ENCODE measurements around the gene MS4A12. TPM values are rescaled to one million over a fixed set of nuclear protein-coding genes. Genes with fewer than 3 reads are reported as not detected.

Gene MS4A12
- total RNA-seq, 1 experiment from 2014 or later, result not detected

- Histone ChIP-seq H3K27me3 (ENCODE audit: control insufficient read depth, insufficient read depth, low read length) (peaks cover 2% of the 10 kb centered on the region; the same call in 1 of the 2 replicates), H3K36me3 (ENCODE audit: control insufficient read depth, insufficient read depth, low read length) (no peaks in the 10 kb centered on the region), H3K4me3 (ENCODE audit: low read depth in 2 of 2, low read length in 2 of 2) (no peak overlapping the region), H3K4me1 (ENCODE audit: control insufficient read depth, insufficient read depth, low read length) (no peaks in the 10 kb centered on the region), H3K27ac (ENCODE audit: low read length) (no peak overlapping the region), H3K9me3 (ENCODE audit: control insufficient read depth, insufficient read depth, low read depth, low read length) (no peaks in the 10 kb centered on the region)
- TF ChIP-seq POLR2AphosphoS5 (IDR thresholded peaks at IDR 0.05; ENCODE audit: low read depth, low read length), result no peak
- TF ChIP-seq, protein P1, sequence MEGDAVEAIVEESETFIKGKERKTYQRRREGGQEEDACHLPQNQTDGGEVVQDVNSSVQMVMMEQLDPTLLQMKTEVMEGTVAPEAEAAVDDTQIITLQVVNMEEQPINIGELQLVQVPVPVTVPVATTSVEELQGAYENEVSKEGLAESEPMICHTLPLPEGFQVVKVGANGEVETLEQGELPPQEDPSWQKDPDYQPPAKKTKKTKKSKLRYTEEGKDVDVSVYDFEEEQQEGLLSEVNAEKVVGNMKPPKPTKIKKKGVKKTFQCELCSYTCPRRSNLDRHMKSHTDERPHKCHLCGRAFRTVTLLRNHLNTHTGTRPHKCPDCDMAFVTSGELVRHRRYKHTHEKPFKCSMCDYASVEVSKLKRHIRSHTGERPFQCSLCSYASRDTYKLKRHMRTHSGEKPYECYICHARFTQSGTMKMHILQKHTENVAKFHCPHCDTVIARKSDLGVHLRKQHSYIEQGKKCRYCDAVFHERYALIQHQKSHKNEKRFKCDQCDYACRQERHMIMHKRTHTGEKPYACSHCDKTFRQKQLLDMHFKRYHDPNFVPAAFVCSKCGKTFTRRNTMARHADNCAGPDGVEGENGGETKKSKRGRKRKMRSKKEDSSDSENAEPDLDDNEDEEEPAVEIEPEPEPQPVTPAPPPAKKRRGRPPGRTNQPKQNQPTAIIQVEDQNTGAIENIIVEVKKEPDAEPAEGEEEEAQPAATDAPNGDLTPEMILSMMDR (IDR thresholded peaks at IDR 0.05), result no peak
- TF ChIP-seq, protein P2, sequence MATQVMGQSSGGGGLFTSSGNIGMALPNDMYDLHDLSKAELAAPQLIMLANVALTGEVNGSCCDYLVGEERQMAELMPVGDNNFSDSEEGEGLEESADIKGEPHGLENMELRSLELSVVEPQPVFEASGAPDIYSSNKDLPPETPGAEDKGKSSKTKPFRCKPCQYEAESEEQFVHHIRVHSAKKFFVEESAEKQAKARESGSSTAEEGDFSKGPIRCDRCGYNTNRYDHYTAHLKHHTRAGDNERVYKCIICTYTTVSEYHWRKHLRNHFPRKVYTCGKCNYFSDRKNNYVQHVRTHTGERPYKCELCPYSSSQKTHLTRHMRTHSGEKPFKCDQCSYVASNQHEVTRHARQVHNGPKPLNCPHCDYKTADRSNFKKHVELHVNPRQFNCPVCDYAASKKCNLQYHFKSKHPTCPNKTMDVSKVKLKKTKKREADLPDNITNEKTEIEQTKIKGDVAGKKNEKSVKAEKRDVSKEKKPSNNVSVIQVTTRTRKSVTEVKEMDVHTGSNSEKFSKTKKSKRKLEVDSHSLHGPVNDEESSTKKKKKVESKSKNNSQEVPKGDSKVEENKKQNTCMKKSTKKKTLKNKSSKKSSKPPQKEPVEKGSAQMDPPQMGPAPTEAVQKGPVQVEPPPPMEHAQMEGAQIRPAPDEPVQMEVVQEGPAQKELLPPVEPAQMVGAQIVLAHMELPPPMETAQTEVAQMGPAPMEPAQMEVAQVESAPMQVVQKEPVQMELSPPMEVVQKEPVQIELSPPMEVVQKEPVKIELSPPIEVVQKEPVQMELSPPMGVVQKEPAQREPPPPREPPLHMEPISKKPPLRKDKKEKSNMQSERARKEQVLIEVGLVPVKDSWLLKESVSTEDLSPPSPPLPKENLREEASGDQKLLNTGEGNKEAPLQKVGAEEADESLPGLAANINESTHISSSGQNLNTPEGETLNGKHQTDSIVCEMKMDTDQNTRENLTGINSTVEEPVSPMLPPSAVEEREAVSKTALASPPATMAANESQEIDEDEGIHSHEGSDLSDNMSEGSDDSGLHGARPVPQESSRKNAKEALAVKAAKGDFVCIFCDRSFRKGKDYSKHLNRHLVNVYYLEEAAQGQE (IDR thresholded peaks at IDR 0.05; ENCODE audit: insufficient read depth in 1 of 2, low read depth in 2 of 2, low read length in 1 of 2), result no peak
- TF ChIP-seq SIN3A (IDR thresholded peaks at IDR 0.05; ENCODE audit: borderline replicate concordance, insufficient read depth, low read depth, low read length), result no peak
- TF ChIP-seq TCF7L2 (IDR thresholded peaks at IDR 0.05; ENCODE audit: low read depth, low read length), result no peak
- BruUV-seq (replicated peaks), result no TSS peak
- ATAC-seq (no peak), DNase-seq (ENCODE audit: low read depth, low spot score) (no peak)
- intact Hi-C loops (cut with micrococcal nuclease; ENCODE audit: unreplicated experiment) (no loop called here), in situ Hi-C loops (cut with HindIII; ENCODE audit: low pct_unique_long_range_greater_than_20kb, low sequenced_read_pairs) (no loop called here)
- POLR2A ChIA-PET, result no interaction called here
- CTCF ChIA-PET, result interaction anchor here (0.6 kb wide), 1 partner anchor 216 kb away, joined by 3 read pairs; no protein-coding TSS in a partner anchor
Measured at GRCh38 chr11:60493454-60493853, 876 bp downstream of the MS4A12 start.

GRCh38 chr11:60498399-60498798, 5.8 kb downstream of the MS4A12 start:
- in situ Hi-C loops (cut with HindIII; ENCODE audit: low pct_unique_long_range_greater_than_20kb, low sequenced_read_pairs), result no loop called here
- Histone ChIP-seq H3K9me3 (ENCODE audit: control insufficient read depth, insufficient read depth, low read depth, low read length) (no peaks in the 10 kb centered on the region), H3K36me3 (ENCODE audit: control insufficient read depth, insufficient read depth, low read length) (no peaks in the 10 kb centered on the region), H3K27ac (ENCODE audit: low read length) (no peak overlapping the region), H3K27me3 (ENCODE audit: control insufficient read depth, insufficient read depth, low read length) (peaks cover 2% of the 10 kb centered on the region; the same call in 1 of the 2 replicates), H3K4me1 (ENCODE audit: control insufficient read depth, insufficient read depth, low read length) (no peaks in the 10 kb centered on the region), H3K4me3 (ENCODE audit: low read depth in 2 of 2, low read length in 2 of 2) (no peak overlapping the region)
- POLR2A ChIA-PET, result no interaction called here
- DNase-seq (ENCODE audit: low read depth, low spot score), result no peak
- BruUV-seq (replicated peaks), result no TSS peak
- TF ChIP-seq, protein P1 (IDR thresholded peaks at IDR 0.05), result no peak
- no peak for TF ChIP-seq SIN3A (IDR thresholded peaks at IDR 0.05; ENCODE audit: borderline replicate concordance, insufficient read depth, low read depth, low read length)
- TF ChIP-seq TCF7L2 (IDR thresholded peaks at IDR 0.05; ENCODE audit: low read depth, low read length), result no peak
- TF ChIP-seq POLR2AphosphoS5 (IDR thresholded peaks at IDR 0.05; ENCODE audit: low read depth, low read length), result no peak
- TF ChIP-seq, protein P2 (IDR thresholded peaks at IDR 0.05; ENCODE audit: insufficient read depth in 1 of 2, low read depth in 2 of 2, low read length in 1 of 2), result no peak
- CTCF ChIA-PET, result no interaction called here
- no peak for ATAC-seq
- intact Hi-C loops (cut with micrococcal nuclease; ENCODE audit: unreplicated experiment), result no loop called here

Measured in Panc1 (cell line).